ENCODE measurements around the gene TPO. TPM values are rescaled to one million over a fixed set of nuclear protein-coding genes. Genes with fewer than 3 reads are reported as not detected.

Gene TPO
- total and polyA plus RNA-seq, 4 donors: not detected

DNA sequence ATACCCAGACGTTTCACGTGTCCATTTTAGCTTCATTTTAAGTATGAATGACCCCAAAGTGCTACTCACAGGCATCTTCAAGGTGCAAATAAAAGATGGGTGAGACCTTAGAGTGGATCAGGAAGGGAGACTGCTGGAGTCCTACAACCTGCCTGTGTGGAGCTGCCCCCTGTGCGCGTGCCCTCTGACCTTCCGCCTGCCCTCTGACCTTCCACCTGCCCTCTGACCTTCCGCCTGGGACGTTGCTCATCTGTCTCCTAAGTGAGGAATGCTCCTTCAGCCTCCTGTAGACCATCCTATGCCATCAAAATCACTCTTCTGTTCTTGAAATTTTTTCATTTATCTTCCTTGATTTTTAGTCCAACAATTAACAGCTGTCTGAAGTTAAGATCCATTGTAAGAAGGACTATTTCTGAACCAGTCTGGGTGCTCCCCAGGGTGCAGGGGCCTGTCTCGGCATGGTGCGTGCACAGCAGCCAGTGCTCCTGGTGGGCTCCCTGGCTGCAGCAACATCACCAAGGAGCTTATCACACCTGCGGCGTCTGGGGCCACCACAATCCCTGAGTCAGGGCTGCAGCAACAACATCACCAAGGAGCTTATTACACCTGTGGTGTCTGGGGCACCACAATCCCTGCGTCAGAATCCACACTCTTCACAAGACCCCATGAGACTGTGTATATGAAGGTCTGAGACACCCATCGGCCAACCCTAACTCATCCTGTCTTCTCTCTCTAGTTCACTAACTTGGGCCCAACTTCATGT lies 86.0 kb downstream of the TPO start:
- Histone ChIP-seq H3K4me1 (ENCODE audit: control insufficient read depth in 4 of 4, insufficient read depth in 4 of 4, low read length in 3 of 4) (no peaks in the 10 kb centered on the region), H3K27me3 (ENCODE audit: control insufficient read depth in 4 of 4, insufficient read depth in 4 of 4, low read length in 3 of 4) (peaks cover 0 to 4% (median 0%) of the 10 kb centered on the region in 4 donors), H3K27ac (ENCODE audit: low read depth in 1 of 2, low read length in 2 of 2) (no peak overlapping the region), H3K4me3 (ENCODE audit: low read depth in 1 of 3, low read length in 3 of 3) (no peak overlapping the region), H3K36me3 (ENCODE audit: control insufficient read depth in 4 of 4, insufficient read depth in 3 of 4, low read depth in 1 of 4, low read length in 3 of 4) (no peaks in the 10 kb centered on the region), H3K9me3 (ENCODE audit: control insufficient read depth in 4 of 4, low read length in 3 of 4) (no peaks in the 10 kb centered on the region), H3K9ac (ENCODE audit: low read depth in 1 of 2, low read length in 2 of 2) (no peak overlapping the region)
- DNase-seq (ENCODE audit: low spot score): no peak
- 78% methylated on average over 13 of the region's 13 CpGs for WGBS
- TF ChIP-seq NR2F2 (IDR thresholded peaks at IDR 0.05) (no peak), YY1 (IDR thresholded peaks at IDR 0.05) (no peak), FOXA1 (IDR thresholded peaks at IDR 0.05) (no peak), HNF4A (conservative IDR thresholded peaks at IDR 0.05) (no peak), GABPA (IDR thresholded peaks at IDR 0.05 in 1 of 2, conservative IDR thresholded peaks at IDR 0.05 in 1 of 2) (no peak), FOXA2 (IDR thresholded peaks at IDR 0.05) (no peak), EGR1 (IDR thresholded peaks at IDR 0.05; ENCODE audit: low read depth in 2 of 2) (no peak)
- TF ChIP-seq, protein P1, sequence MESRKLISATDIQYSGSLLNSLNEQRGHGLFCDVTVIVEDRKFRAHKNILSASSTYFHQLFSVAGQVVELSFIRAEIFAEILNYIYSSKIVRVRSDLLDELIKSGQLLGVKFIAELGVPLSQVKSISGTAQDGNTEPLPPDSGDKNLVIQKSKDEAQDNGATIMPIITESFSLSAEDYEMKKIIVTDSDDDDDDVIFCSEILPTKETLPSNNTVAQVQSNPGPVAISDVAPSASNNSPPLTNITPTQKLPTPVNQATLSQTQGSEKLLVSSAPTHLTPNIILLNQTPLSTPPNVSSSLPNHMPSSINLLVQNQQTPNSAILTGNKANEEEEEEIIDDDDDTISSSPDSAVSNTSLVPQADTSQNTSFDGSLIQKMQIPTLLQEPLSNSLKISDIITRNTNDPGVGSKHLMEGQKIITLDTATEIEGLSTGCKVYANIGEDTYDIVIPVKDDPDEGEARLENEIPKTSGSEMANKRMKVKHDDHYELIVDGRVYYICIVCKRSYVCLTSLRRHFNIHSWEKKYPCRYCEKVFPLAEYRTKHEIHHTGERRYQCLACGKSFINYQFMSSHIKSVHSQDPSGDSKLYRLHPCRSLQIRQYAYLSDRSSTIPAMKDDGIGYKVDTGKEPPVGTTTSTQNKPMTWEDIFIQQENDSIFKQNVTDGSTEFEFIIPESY (IDR thresholded peaks at IDR 0.05): no peak
- TF ChIP-seq, protein P2, sequence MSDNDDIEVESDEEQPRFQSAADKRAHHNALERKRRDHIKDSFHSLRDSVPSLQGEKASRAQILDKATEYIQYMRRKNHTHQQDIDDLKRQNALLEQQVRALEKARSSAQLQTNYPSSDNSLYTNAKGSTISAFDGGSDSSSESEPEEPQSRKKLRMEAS (IDR thresholded peaks at IDR 0.05): no peak

DNA sequence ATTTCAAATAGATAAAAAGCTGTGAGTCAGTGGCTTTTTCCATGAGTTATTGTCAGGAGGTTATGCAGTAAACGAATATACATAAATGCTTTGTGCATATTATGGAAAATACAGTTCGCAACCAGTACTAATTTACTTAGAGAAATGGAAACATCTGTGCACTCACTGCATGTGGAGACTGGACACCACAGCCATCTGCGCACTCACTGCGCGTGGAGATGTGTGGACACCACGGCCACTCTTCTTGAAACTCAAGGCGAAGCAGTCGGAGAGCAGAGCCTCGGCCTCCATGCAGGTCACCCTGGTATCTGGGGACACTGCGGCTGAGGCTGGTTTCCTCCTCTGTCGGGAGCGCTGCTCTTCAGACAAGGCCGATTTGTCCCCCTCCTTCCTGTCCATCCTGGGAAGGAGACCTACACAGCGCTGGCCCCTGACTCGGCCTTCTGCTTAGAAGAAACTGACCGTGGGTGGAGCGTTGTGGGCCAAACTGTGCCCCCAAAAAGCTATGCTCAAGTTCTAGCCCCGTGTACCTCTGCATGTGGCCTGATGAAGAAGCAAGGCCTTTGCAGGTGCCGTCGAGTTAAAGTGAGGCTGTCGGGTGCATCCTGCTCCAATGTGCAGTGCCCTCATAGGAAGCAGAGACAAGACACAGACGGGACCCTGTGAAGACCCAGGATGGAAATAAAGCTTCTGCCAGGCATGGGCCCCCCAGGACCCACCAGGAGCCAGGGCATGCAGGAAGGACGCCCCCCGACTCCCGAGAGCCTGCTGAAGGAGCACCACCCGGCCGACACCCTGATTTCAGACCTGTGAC lies 88.0 kb downstream of the TPO start:
- H3K4me1 ChIP-seq (ENCODE audit: control insufficient read depth in 4 of 4, insufficient read depth in 4 of 4, low read length in 3 of 4): no peaks in the 10 kb centered on the region
- no peaks in the 10 kb centered on the region for H3K36me3 ChIP-seq (ENCODE audit: control insufficient read depth in 4 of 4, insufficient read depth in 3 of 4, low read depth in 1 of 4, low read length in 3 of 4)
- peaks cover 0 to 4% (median 0%) of the 10 kb centered on the region in 4 donors for H3K27me3 ChIP-seq (ENCODE audit: control insufficient read depth in 4 of 4, insufficient read depth in 4 of 4, low read length in 3 of 4)
- H3K9ac ChIP-seq (ENCODE audit: low read depth in 1 of 2, low read length in 2 of 2): no peak overlapping the region
- DNase-seq (ENCODE audit: low spot score): no peak
- H3K4me3 ChIP-seq (ENCODE audit: low read depth in 1 of 3, low read length in 3 of 3): no peak overlapping the region
- 82% methylated on average over 27 of the region's 27 CpGs for WGBS
- TF ChIP-seq, protein P3, sequence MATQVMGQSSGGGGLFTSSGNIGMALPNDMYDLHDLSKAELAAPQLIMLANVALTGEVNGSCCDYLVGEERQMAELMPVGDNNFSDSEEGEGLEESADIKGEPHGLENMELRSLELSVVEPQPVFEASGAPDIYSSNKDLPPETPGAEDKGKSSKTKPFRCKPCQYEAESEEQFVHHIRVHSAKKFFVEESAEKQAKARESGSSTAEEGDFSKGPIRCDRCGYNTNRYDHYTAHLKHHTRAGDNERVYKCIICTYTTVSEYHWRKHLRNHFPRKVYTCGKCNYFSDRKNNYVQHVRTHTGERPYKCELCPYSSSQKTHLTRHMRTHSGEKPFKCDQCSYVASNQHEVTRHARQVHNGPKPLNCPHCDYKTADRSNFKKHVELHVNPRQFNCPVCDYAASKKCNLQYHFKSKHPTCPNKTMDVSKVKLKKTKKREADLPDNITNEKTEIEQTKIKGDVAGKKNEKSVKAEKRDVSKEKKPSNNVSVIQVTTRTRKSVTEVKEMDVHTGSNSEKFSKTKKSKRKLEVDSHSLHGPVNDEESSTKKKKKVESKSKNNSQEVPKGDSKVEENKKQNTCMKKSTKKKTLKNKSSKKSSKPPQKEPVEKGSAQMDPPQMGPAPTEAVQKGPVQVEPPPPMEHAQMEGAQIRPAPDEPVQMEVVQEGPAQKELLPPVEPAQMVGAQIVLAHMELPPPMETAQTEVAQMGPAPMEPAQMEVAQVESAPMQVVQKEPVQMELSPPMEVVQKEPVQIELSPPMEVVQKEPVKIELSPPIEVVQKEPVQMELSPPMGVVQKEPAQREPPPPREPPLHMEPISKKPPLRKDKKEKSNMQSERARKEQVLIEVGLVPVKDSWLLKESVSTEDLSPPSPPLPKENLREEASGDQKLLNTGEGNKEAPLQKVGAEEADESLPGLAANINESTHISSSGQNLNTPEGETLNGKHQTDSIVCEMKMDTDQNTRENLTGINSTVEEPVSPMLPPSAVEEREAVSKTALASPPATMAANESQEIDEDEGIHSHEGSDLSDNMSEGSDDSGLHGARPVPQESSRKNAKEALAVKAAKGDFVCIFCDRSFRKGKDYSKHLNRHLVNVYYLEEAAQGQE (IDR thresholded peaks at IDR 0.05): no peak
- TF ChIP-seq, protein P4, sequence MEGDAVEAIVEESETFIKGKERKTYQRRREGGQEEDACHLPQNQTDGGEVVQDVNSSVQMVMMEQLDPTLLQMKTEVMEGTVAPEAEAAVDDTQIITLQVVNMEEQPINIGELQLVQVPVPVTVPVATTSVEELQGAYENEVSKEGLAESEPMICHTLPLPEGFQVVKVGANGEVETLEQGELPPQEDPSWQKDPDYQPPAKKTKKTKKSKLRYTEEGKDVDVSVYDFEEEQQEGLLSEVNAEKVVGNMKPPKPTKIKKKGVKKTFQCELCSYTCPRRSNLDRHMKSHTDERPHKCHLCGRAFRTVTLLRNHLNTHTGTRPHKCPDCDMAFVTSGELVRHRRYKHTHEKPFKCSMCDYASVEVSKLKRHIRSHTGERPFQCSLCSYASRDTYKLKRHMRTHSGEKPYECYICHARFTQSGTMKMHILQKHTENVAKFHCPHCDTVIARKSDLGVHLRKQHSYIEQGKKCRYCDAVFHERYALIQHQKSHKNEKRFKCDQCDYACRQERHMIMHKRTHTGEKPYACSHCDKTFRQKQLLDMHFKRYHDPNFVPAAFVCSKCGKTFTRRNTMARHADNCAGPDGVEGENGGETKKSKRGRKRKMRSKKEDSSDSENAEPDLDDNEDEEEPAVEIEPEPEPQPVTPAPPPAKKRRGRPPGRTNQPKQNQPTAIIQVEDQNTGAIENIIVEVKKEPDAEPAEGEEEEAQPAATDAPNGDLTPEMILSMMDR (IDR thresholded peaks at IDR 0.05; ENCODE audit: low read depth, low read length, missing input control): no peak
- TF ChIP-seq RAD21 (IDR thresholded peaks at IDR 0.05) (no peak), EGR1 (IDR thresholded peaks at IDR 0.05; ENCODE audit: low read depth in 2 of 2) (no peak), JUND (IDR thresholded peaks at IDR 0.05) (no peak), NR2F2 (IDR thresholded peaks at IDR 0.05) (no peak), GABPA (IDR thresholded peaks at IDR 0.05 in 1 of 2, conservative IDR thresholded peaks at IDR 0.05 in 1 of 2) (no peak), HNF4G (IDR thresholded peaks at IDR 0.05) (no peak)
- TF ChIP-seq, protein P1 (IDR thresholded peaks at IDR 0.05): no peak
- H3K27ac ChIP-seq (ENCODE audit: low read depth in 1 of 2, low read length in 2 of 2): no peak overlapping the region
- no peaks in the 10 kb centered on the region for H3K9me3 ChIP-seq (ENCODE audit: control insufficient read depth in 4 of 4, low read length in 3 of 4)

Data from liver (tissue), 9 donors.